ENCODE data around the gene CITED2. TPM values are rescaled to one million over a fixed set of nuclear protein-coding genes. Genes with fewer than 3 reads are reported as not detected.

CITED2 gene
- total RNA-seq, 2 donors from 2014 or later, result 64.1 to 82.1 TPM

- peaks cover 4% of the 10 kb centered on the region for H3K4me1 ChIP-seq
- intact Hi-C loops (cut with DNase I), result no loop called here
These were observed 19.7 kb upstream of the CITED2 start for GRCh38 chr6:139394027-139394649.

GRCh38 chr6:139392794-139393193, 18.3 kb upstream of the CITED2 start:
- intact Hi-C loops (cut with DNase I), result no loop called here
- Histone ChIP-seq H3K4me3 (no peak overlapping the region), H3K27ac (no peak overlapping the region), H3K4me1 (no peaks in the 10 kb centered on the region), H3K36me3 (replicated peaks in 1 of 2; ENCODE audit: insufficient read depth in 1 of 2, low read depth in 2 of 2) (no peaks in the 10 kb centered on the region), H3K9me3 (no peaks in the 10 kb centered on the region), H3K27me3 (no peaks in the 10 kb centered on the region)
- 73 to 81% methylated on average over 1 of the region's 1 CpG for WGBS, 2 donors
- ATAC-seq (no peak), DNase-seq (no peak)
- TF ChIP-seq CTCF (IDR thresholded peaks at IDR 0.05) (no peak), POLR2A (IDR thresholded peaks at IDR 0.05) (no peak)

More at GRCh38 chr6:139394027-139394649, 19.7 kb upstream of the CITED2 start:
- DNase-seq (no peak), ATAC-seq (no peak)
- no peak overlapping the region for H3K27ac ChIP-seq
- no peaks in the 10 kb centered on the region for H3K36me3 ChIP-seq (replicated peaks in 1 of 2; ENCODE audit: insufficient read depth in 1 of 2, low read depth in 2 of 2)
- WGBS, 2 donors, result 65 to 69% methylated on average over 1 of the region's 1 CpG
- no peaks in the 10 kb centered on the region for H3K9me3 ChIP-seq
- no peak overlapping the region for H3K4me3 ChIP-seq
- TF ChIP-seq CTCF (IDR thresholded peaks at IDR 0.05) (no peak), POLR2A (IDR thresholded peaks at IDR 0.05) (no peak)
- no peaks in the 10 kb centered on the region for H3K27me3 ChIP-seq

GRCh38 chr6:139391709-139392108, 17.3 kb upstream of the CITED2 start:
- intact Hi-C loops (cut with DNase I), result no loop called here
- Histone ChIP-seq H3K4me3 (no peak overlapping the region), H3K9me3 (no peaks in the 10 kb centered on the region), H3K27me3 (no peaks in the 10 kb centered on the region), H3K27ac (no peak overlapping the region), H3K36me3 (replicated peaks in 1 of 2; ENCODE audit: insufficient read depth in 1 of 2, low read depth in 2 of 2) (no peaks in the 10 kb centered on the region), H3K4me1 (no peaks in the 10 kb centered on the region)
- DNase-seq, result no peak
- TF ChIP-seq CTCF (IDR thresholded peaks at IDR 0.05), result no peak
- no peak for TF ChIP-seq POLR2A (IDR thresholded peaks at IDR 0.05)
- 91 to 92% methylated on average over 3 of the region's 3 CpGs for WGBS, 2 donors
- ATAC-seq, result no peak

- H3K9me3 ChIP-seq, result no peaks in the 10 kb centered on the region
These were observed 16.0 kb upstream of the CITED2 start for GRCh38 chr6:139390447-139390846.

More at GRCh38 chr6:139390447-139390846, 16.0 kb upstream of the CITED2 start:
- H3K27ac ChIP-seq, result no peak overlapping the region
- 84 to 100% methylated on average over 2 of the region's 2 CpGs for WGBS, 2 donors
- no peaks in the 10 kb centered on the region for H3K36me3 ChIP-seq (replicated peaks in 1 of 2; ENCODE audit: insufficient read depth in 1 of 2, low read depth in 2 of 2)
- DNase-seq (no peak), ATAC-seq (no peak)
- H3K4me3 ChIP-seq, result no peak overlapping the region
- intact Hi-C loops (cut with DNase I), result no loop called here
- H3K27me3 ChIP-seq, result no peaks in the 10 kb centered on the region
- H3K4me1 ChIP-seq, result no peaks in the 10 kb centered on the region
- TF ChIP-seq POLR2A (IDR thresholded peaks at IDR 0.05) (no peak), CTCF (IDR thresholded peaks at IDR 0.05) (no peak)

All from body of pancreas (tissue), 4 donors.